GM18858 (cell line): ENCODE results near the gene KLHDC4.
"Not testable (repeated sequence)": the region's sequence is repeated elsewhere in the genome, so short reads cannot be mapped to it uniquely, and the experiment has no call there.

Experiments used
- ATAC-seq: cut with Tn5 transposase; IDR thresholded peaks from one replicate; pipeline ENCODE4 v1.9.1; 2021; ENCODE audit not compliant: unreplicated experiment

The KLHDC4 gene

GRCh38 chr16:87721622-87722585, 43.9 kb downstream of the KLHDC4 start:
- ATAC-seq = no peak

- ATAC-seq = no peak
These were observed 45.3 kb downstream of the KLHDC4 start for GRCh38 chr16:87720446-87720845.

- not testable (repeated sequence) for ATAC-seq
These were observed 47.0 kb downstream of the KLHDC4 start for GRCh38 chr16:87718831-87719230.

GRCh38 chr16:87715658-87716057, 50.1 kb downstream of the KLHDC4 start:
- no peak for ATAC-seq

- no peak for ATAC-seq
These were observed 50.6 kb downstream of the KLHDC4 start for GRCh38 chr16:87715231-87715630.

GRCh38 chr16:87713451-87714229, 52.1 kb downstream of the KLHDC4 start:
- no peak for ATAC-seq

- no peak for ATAC-seq
These were observed 53.5 kb downstream of the KLHDC4 start for GRCh38 chr16:87712184-87712762.

- no peak for ATAC-seq
These were observed 54.9 kb downstream of the KLHDC4 start for GRCh38 chr16:87710887-87711286.

GRCh38 chr16:87709677-87710076, 56.1 kb downstream of the KLHDC4 start:
- no peak for ATAC-seq

GRCh38 chr16:87708881-87709638, 56.7 kb downstream of the KLHDC4 start:
- ATAC-seq = no peak

- ATAC-seq = no peak
These were observed 57.8 kb downstream of the KLHDC4 start for GRCh38 chr16:87707714-87708580.

GRCh38 chr16:87707097-87707496, 58.7 kb downstream of the KLHDC4 start:
- ATAC-seq = no peak

- ATAC-seq = no peak
These were observed 59.3 kb downstream of the KLHDC4 start for GRCh38 chr16:87706278-87707000.

GRCh38 chr16:87705771-87706277, 60.0 kb downstream of the KLHDC4 start:
- no peak for ATAC-seq

GRCh38 chr16:87704754-87705353, 60.9 kb downstream of the KLHDC4 start:
- ATAC-seq = no peak

- ATAC-seq = no peak
These were observed 61.9 kb downstream of the KLHDC4 start for GRCh38 chr16:87703835-87704375.

- ATAC-seq = no peak
These were observed 62.7 kb downstream of the KLHDC4 start for GRCh38 chr16:87703071-87703470.

- peak; percentile 41 for ATAC-seq
These were observed 63.4 kb downstream of the KLHDC4 start for GRCh38 chr16:87702325-87702811.
